ENCODE results near the gene CBLC. TPM values are rescaled to one million over a fixed set of nuclear protein-coding genes. Genes with fewer than 3 reads are reported as not detected.
A peak's percentile ranks its signal among the peaks of the same experiment; 100 is the strongest.

CBLC gene
- total RNA-seq, 1 donor from 2014 or later, result 65.0 TPM

DNA sequence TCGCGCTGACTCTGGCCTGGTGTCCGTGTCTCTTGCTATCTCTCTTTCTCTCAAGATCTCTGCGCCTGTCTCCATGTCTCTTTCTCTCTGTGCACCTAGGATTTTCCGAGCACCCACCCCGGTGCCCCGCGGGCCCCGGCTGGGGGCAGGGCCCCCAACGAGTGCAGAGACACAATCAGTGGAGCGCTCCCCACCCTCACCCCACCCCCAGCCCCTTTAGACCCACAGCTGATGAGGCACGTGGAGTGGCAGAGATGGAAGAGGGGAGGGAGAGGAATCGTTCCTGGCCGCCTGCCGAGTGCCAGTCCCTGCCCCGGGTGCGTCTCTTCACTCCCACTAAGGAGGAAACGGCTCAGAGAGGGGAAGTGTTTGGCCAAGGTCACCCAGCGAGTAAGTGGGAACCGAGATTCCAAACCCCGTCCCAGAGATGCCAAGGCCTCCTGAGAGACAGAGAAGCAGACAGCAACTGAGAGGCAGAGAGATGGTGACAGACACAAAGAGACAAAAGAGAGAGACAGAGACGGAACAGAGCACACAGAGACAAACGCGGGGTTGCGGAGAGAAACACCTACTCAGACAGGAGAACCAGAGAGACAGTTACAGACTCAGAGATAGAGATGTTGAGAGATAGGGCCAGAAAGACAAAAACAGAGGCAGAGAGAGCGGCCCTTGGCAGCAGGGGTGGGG, 29.8 kb upstream of the CBLC start:
- TF ChIP-seq, protein P1, sequence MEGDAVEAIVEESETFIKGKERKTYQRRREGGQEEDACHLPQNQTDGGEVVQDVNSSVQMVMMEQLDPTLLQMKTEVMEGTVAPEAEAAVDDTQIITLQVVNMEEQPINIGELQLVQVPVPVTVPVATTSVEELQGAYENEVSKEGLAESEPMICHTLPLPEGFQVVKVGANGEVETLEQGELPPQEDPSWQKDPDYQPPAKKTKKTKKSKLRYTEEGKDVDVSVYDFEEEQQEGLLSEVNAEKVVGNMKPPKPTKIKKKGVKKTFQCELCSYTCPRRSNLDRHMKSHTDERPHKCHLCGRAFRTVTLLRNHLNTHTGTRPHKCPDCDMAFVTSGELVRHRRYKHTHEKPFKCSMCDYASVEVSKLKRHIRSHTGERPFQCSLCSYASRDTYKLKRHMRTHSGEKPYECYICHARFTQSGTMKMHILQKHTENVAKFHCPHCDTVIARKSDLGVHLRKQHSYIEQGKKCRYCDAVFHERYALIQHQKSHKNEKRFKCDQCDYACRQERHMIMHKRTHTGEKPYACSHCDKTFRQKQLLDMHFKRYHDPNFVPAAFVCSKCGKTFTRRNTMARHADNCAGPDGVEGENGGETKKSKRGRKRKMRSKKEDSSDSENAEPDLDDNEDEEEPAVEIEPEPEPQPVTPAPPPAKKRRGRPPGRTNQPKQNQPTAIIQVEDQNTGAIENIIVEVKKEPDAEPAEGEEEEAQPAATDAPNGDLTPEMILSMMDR (IDR thresholded peaks at IDR 0.05; ENCODE audit: insufficient read depth, low read length, severe bottlenecking), result no peak
- H3K36me3 ChIP-seq (ENCODE audit: control insufficient read depth, insufficient read depth, low read length), result peaks cover 13% of the 10 kb centered on the region
- H3K27me3 ChIP-seq (ENCODE audit: control insufficient read depth, insufficient read depth, low read length), result no peaks in the 10 kb centered on the region
- FAIRE-seq (no peak), DNase-seq (ENCODE audit: low read depth) (peak; percentile 52)
- peak overlapping the region; percentile 66 for H3K4me3 ChIP-seq (ENCODE audit: low read depth, low read length)

DNA sequence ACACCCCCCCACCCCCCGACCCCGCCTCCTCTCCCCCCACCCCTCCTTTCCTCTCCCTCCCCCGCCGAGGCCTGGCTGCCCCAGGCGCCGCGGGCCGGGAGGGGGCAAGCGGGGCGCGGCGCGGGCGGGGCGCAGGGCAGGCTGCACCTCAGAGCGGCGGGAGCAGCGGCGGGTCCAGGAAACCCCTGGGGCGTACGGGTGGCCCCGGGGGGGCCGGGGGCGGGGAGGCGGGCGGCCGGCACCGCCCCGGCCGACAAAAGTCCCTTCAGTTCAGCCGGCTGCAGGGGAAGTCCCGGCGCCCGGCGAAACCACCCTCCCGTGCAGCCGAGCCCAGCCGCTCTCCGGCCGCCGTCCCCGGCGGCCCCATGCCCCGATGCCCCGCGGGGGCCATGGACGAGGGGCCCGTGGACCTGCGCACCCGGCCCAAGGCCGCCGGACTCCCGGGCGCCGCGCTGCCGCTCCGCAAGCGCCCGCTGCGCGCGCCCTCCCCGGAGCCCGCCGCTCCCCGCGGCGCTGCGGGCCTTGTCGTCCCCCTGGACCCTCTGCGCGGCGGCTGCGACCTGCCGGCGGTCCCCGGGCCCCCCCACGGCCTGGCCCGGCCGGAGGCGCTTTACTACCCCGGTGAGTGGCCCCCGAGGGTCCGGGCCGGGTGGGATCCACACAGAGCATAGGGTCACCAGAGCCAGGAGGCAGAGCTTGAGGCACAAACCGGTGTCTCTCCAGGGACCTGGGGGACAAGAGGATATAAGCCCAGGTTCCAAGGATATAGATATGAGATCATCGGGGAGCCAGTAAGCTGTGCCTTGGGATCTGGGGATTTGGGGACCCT, 29.1 kb upstream of the CBLC start, which contains the start of gene BCL3:
BCL3 (plus strand) TSS at position 283 of the 829 bp plus-strand sequence; CDS start at position 366, 83 bp downstream.
- peak; percentile 38 for DNase-seq (ENCODE audit: low read depth)
- no peaks in the 10 kb centered on the region for H3K27me3 ChIP-seq (ENCODE audit: control insufficient read depth, insufficient read depth, low read length)
- TF ChIP-seq, protein P1 (IDR thresholded peaks at IDR 0.05; ENCODE audit: insufficient read depth, low read length, severe bottlenecking), result no peak
- H3K36me3 ChIP-seq (ENCODE audit: control insufficient read depth, insufficient read depth, low read length), result peaks cover 13% of the 10 kb centered on the region
- FAIRE-seq, result no peak
- H3K4me3 ChIP-seq (ENCODE audit: low read depth, low read length), result peak within 1 kb of the TSS; percentile 66

DNA sequence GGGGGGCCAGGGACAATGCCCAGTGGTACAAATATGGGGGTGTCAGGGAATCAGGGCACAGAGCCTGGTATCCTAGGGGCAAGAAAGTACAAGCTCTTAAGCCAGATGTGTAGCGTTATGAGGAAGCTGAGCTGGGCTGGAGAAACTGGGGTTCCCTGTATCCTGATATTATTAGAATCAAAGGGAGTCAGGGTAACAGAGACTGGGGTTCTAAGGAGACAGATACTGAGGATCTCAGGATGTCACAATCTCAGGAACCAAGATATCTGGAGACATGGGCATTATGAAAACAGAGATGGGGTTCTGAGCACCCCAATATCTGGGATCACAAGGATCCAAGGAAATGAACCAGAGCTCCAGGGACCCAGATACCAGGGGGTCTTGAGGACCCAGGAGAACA, 28.4 kb upstream of the CBLC start:
- Histone ChIP-seq H3K36me3 (ENCODE audit: control insufficient read depth, insufficient read depth, low read length) (peaks cover 15% of the 10 kb centered on the region), H3K4me3 (ENCODE audit: low read depth, low read length) (peak overlapping the region; percentile 66), H3K27me3 (ENCODE audit: control insufficient read depth, insufficient read depth, low read length) (no peaks in the 10 kb centered on the region)
- DNase-seq (ENCODE audit: low read depth) (no peak), FAIRE-seq (no peak)
- TF ChIP-seq, protein P1 (IDR thresholded peaks at IDR 0.05; ENCODE audit: insufficient read depth, low read length, severe bottlenecking), result no peak

DNA sequence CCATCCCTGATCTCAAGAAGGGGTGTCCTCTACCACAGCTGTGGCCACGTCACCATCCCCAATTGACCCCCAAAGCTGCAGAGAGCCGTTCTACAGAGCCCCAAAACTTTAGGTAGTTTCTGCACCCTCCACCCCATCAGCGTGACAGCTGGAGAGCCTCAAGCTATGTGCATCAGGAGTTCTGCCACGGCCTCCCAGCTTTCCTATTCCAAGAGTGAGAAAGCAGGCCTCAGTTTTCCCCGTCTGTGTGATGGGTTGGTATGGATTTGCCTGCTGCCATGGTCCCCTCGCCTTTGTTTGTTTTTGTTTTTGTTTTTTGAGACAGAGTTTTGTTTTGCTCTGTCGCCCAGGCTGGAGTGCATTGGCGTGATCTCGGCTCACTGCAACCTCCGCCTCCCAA, 27.7 kb upstream of the CBLC start:
- DNase-seq (ENCODE audit: low read depth), result no peak
- no peak for FAIRE-seq
- TF ChIP-seq, protein P1 (IDR thresholded peaks at IDR 0.05; ENCODE audit: insufficient read depth, low read length, severe bottlenecking), result no peak
- Histone ChIP-seq H3K4me3 (ENCODE audit: low read depth, low read length) (peak overlapping the region; percentile 66), H3K27me3 (ENCODE audit: control insufficient read depth, insufficient read depth, low read length) (no peaks in the 10 kb centered on the region), H3K36me3 (ENCODE audit: control insufficient read depth, insufficient read depth, low read length) (peaks cover 15% of the 10 kb centered on the region)

DNA sequence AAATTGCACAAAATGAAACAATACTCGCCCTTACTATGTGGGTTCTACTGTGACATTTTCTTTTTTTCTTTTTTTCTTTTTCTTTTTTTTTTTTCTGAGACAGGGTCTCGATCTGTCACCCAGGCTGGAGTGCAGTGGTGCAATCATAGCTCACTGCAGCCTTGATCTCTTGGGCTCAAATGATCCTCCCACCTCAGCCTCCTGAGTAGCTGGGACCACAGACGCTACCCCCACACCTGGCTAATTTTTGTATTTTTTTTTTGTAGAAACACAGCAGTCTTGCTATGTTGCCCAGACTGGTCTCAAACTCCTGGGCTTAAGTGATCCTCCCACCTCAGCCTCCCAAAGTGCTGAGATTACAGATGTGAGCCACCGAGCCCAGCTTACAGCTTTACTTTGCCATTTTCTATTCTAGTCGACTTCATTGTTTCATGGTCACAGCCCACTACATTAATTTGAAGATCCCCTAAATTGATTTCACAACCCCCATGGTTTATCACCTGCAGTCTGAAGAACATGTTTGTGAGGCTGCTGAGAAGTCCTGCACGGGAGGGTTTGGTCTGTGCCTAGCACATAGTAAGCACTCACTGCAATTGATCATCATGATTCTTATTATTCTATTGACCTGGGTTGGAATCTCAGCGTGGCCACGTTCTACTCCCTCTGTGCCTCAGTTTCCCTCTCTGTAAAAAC, 25.4 kb upstream of the CBLC start:
- H3K4me3 ChIP-seq (ENCODE audit: low read depth, low read length), result no peak overlapping the region
- TF ChIP-seq, protein P1 (IDR thresholded peaks at IDR 0.05; ENCODE audit: insufficient read depth, low read length, severe bottlenecking), result no peak
- DNase-seq (ENCODE audit: low read depth), result no peak
- no peak for FAIRE-seq
- no peaks in the 10 kb centered on the region for H3K27me3 ChIP-seq (ENCODE audit: control insufficient read depth, insufficient read depth, low read length)
- H3K36me3 ChIP-seq (ENCODE audit: control insufficient read depth, insufficient read depth, low read length), result peaks cover 28% of the 10 kb centered on the region

All from bronchial epithelial cell (primary cell).